HG03558 (cell line): ENCODE data around the gene PLCD3.

Source experiments
- ATAC-seq: cut with Tn5 transposase; IDR thresholded peaks from one replicate; pipeline ENCODE4 v1.9.1; 2021; ENCODE audit warnings: moderate number of reproducible peaks; ENCODE audit not compliant: unreplicated experiment; ENCODE audit errors: extremely low read depth

PLCD3 gene

GRCh38 chr17:45104497-45104896 lies 27.8 kb downstream of the PLCD3 start:
- no peak for ATAC-seq

GRCh38 chr17:45104029-45104428 lies 28.3 kb downstream of the PLCD3 start:
- ATAC-seq, result no peak

GRCh38 chr17:45103269-45103795 lies 29.0 kb downstream of the PLCD3 start:
- no peak for ATAC-seq

GRCh38 chr17:45102856-45103255 lies 29.5 kb downstream of the PLCD3 start:
- ATAC-seq, result no peak

DNA sequence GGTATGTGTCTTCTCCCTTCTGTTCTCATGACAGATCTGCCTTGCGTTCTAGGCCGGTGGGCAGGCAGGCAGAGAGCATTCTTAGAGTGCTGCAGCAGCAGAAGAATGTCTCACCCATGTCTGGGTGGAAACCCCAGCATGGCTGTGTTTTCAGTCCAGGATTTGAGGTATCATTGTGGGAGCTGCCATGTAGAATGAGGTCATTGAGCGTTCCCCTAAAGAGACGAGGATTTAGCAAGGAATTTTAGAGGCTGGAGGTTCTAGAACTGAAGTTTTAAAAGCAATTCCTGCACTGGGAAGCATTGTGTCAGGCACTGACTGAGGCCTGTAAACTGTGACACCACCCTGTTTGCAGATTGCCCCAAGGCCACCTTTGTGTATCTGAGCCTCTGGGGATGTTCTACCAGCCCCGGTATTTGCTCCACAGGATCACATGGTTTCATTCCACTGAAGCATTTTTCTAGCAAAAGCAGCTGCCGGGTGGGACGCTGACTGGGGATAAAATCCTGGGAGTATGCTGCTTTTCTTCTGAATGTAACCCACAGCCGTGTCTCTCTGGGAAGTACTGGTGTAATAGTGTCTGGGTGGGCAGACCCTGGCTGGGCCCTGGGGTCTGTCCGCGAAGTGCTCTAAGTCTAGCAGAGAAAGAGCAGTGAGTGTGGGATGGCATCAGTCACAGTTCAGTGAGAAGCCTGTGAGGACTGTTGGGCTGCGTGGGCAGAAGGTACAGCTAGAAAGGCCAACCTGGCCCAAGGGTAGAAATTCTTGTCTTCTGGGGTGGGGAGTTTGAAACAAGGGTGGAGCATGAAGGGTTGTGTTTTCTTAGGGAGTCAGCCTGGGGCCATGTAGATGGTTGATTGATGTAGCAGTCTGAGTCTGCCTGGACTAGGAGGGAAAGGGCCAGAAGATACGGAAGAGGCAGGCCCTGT lies 30.2 kb downstream of the PLCD3 start:
- no peak for ATAC-seq

DNA sequence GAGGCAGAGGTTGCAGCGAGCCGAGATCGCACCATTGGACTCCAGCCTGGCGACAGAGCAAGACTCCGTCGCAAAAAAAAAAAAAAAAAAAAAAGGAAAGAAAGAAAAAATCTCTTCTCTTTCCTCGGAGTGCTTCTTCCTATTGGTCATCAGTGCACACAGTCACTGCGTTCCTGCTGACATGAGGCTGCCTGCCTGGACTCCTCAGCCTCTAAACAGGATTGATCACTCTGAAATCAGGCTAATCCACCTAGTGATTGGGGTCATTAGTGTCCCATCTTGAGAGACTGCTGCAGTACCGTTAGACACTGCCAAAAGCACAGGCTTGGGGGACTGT lies 30.8 kb downstream of the PLCD3 start:
- ATAC-seq, result no peak

GRCh38 chr17:45098869-45099616 lies 33.3 kb downstream of the PLCD3 start:
- ATAC-seq, result no peak

DNA sequence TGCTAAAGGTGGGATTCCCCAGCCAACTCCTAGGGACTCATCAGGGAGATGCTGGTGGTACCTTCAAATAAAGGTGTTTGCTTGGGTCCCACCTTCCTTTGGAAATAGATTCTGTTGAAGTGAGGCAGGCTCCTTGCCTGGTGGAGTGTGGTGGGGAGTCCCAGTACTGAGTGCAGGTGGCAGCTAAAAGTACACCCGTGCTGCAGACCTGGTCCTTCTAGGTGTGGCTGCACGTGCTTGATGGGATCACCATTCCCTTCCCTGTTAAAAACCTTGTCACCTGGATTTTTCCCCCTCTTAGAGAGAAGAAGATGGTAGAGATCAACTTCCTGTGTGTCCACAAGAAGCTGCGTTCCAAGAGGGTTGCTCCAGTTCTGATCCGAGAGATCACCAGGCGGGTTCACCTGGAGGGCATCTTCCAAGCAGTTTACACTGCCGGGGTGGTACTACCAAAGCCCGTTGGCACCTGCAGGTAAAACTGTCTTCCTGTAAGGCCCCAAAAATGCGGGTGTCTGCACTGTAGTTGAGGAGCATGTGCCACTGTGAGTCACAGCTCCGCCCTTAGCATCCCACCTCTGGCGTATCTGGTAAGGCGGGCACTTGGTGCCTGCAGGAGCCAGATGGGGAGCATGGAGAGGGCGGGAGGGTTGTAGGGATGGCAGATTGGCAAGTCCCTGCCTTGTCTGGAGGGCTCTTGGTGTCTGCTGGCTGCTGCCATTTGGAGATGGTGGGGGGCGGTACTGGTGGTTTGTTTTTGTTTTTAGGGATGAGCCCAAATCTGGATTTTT lies 34.0 kb downstream of the PLCD3 start:
- ATAC-seq, result no peak

DNA sequence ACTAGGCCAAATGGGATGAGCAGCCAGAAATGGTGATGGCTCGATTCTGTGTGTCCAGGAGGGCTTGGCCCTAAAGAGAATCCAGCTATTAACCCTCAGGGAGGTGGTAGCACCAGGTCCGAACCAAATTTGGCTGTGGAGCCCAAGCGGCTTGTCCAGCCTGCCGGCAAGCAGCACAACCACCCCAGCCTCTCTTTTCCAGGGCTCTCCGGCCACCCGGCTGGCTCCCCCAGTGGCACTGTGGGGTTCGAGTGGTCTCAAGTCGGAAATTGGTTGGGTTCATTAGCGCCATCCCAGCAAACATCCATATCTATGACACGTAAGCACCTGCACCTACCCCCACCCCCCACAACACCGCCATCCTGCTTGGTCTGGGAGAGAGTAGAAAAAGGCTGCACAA lies 35.4 kb downstream of the PLCD3 start:
- ATAC-seq, result no peak

- ATAC-seq, result no peak
These were observed 36.2 kb downstream of the PLCD3 start for GRCh38 chr17:45096141-45096540.

GRCh38 chr17:45093444-45094110 lies 38.7 kb downstream of the PLCD3 start:
- no peak for ATAC-seq

DNA sequence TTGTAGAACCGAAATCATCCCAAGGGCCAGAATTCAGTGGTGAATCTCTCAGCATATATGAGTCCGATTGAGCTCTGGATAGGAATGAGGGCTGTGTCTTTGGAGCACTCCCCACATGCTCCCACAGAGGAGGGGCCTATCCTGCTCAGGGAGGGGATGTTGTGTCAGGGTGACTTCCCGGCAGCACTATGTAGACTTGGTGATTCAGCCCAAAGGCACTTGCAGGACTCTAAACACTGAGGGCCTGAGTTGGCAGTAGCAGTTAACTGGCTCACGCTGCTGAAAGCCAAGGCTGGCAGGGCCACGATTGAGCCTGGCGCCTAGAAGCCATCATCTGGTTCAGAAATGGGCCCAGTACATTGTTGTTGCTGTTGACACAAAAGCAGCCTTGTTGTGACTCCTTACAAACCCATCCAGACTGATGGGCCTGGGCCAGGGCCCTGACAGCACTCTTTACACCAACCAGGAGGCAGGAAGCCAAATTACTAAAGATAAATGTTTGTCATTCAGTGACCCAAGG lies 39.3 kb downstream of the PLCD3 start:
- ATAC-seq, result no peak

DNA sequence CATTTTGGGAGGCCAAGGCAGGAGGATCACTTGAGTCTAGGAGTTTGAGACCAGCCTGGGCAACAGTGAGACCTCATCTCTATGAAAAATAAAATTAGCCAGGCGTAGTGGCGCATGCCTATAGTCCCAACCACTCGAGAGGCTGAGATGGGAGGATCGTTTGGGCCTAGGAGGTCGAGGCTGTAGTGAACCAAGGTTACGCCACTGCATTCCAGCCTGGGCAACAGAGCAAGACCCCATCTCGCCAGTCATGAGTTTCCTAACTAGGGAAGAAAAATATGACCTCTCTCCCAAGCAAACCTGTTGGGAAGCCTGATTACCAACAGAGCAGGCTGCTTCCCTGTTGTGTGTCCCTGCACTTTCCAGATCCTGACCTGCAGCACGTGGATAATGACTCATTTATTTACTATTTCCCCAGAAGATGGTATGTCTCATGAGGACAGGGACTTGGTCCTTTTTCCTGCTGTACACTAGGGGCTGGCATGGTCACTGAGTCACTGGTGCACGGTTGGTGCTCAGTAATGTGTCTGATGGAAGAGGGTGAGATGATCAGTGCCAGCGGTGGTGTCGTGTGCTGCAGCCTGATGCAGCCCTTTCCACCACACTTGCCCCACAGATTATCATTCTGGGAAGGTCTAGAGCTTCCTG lies 40.4 kb downstream of the PLCD3 start:
- ATAC-seq, result no peak

GRCh38 chr17:45090711-45091110 lies 41.6 kb downstream of the PLCD3 start:
- no peak for ATAC-seq

- no peak for ATAC-seq
These were observed 43.6 kb downstream of the PLCD3 start for GRCh38 chr17:45088741-45089140.

- no peak for ATAC-seq
These were observed 44.3 kb downstream of the PLCD3 start for GRCh38 chr17:45087978-45088377.

- no peak for ATAC-seq
These were observed 44.8 kb downstream of the PLCD3 start for GRCh38 chr17:45087504-45087975.

GRCh38 chr17:45086865-45087503 lies 45.3 kb downstream of the PLCD3 start:
- no peak for ATAC-seq

DNA sequence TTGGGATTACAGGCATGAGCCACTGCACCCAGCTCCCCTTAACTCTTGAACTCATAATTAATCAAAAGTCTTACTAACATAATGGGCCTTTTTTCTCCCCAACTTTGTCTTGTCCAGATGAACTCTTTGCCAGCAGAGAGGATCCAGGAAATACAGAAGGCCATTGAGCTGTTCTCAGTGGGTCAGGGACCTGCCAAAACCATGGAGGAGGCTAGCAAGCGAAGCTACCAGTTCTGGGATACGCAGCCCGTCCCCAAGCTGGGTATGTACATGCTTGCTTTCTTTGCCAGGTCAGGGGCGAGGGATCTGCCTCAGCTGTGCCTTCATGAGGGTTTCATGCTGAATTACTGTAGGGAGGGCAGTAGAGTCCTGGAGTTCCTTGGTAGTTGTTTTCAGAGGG lies 45.9 kb downstream of the PLCD3 start:
- ATAC-seq, result no peak
